ENCODE data around the gene BPIFB3. TPM values are rescaled to one million over a fixed set of nuclear protein-coding genes. Genes with fewer than 3 reads are reported as not detected.

The BPIFB3 gene
- total RNA-seq, 1 experiment from 2014 or later: not detected

Other genes starting within 250 kb of the BPIFB3 start
- 250 and 275 TPM in 2 replicates for gene MAPRE1, start 233.9 kb upstream of the BPIFB3 start, total RNA-seq (2014; rRNA removed; shearing (Covaris generic))
- gene EFCAB8, start 195.0 kb upstream of the BPIFB3 start, total RNA-seq (2014; rRNA removed; shearing (Covaris generic)): 0.06 and 0.08 TPM in 2 replicates
- not detected in 2 replicates for gene SUN5, start 49.5 kb upstream of the BPIFB3 start, total RNA-seq (2014; rRNA removed; shearing (Covaris generic))
- not detected in 2 replicates for gene BPIFB2, start 46.2 kb upstream of the BPIFB3 start, total RNA-seq (2014; rRNA removed; shearing (Covaris generic))
- gene BPIFB6, start 22.3 kb upstream of the BPIFB3 start, total RNA-seq (2014; rRNA removed; shearing (Covaris generic)): not detected in 2 replicates
- gene BPIFB4, start 25.7 kb downstream of the BPIFB3 start, total RNA-seq (2014; rRNA removed; shearing (Covaris generic)): not detected in 2 replicates
- not detected in 2 replicates for gene BPIFA2, start 114.3 kb downstream of the BPIFB3 start, total RNA-seq (2014; rRNA removed; shearing (Covaris generic))
- gene BPIFA3, start 163.4 kb downstream of the BPIFB3 start, total RNA-seq (2014; rRNA removed; shearing (Covaris generic)): not detected in 2 replicates
- not detected in 2 replicates for gene BPIFA1, start 182.1 kb downstream of the BPIFB3 start, total RNA-seq (2014; rRNA removed; shearing (Covaris generic))
- gene BPIFB1, start 229.3 kb downstream of the BPIFB3 start, total RNA-seq (2014; rRNA removed; shearing (Covaris generic)): not detected in 2 replicates

All from SJSA1 (cell line).